Stimulated activated CD8-positive, alpha-beta memory T cell treated with anti-CD3 and anti-CD28 coated beads, Interleukin-7, amount 100 ng/mL, for 1 hour (primary cell): ENCODE measurements around the gene MOGAT2.
"Not testable (repeated sequence)": the region's sequence is repeated elsewhere in the genome, so short reads cannot be mapped to it uniquely, and the experiment has no call there.

Experiments used
- DNase-seq, 2 donors: peaks; one replicate each; pipeline ENCODE4 v3.0.0-alpha.2; 2020; ENCODE audit warnings: low read depth in 2 of 2

The MOGAT2 gene

DNA sequence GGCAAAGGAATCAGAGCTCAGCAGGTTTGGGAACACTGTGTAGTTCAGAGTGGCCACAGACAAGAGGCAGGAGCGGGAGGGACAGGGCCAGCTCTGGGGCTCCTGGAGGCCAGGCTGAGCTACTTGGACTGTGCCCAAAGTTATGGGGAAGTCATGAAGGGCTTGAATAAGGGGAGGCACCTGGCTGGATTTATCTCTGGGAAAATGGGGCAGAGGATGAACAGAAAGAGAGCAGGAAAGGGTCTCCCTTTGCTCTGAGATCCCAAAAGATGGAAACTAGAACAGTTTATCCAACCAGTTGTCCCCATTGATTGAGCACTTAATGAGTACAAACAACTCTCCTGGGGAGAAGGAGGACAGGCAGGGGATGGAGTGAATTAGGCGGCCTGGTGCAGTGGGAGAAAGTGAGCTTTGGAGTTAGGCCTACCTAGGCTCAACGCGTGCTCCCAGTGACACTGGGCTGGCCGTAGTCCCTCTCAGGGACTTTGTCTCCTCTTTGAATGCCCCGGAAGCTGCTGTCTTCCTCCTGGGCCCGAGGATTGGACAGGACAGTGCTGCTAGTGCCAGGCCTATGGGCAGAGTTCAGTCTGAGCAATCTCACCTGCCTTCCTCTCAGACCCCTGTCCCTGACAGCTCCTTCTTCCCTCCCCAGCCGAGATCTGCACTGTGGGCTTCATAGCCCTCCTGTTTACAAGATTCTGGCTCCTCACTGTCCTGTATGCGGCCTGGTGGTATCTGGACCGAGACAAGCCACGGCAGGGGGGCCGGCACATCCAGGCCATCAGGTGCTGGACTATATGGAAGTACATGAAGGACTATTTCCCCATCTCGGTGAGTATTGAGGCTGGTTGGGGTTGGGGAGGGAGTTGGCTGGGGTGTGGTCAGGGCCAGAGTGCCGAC, 2.0 kb downstream of the MOGAT2 start:
- DNase-seq = no peak

DNA sequence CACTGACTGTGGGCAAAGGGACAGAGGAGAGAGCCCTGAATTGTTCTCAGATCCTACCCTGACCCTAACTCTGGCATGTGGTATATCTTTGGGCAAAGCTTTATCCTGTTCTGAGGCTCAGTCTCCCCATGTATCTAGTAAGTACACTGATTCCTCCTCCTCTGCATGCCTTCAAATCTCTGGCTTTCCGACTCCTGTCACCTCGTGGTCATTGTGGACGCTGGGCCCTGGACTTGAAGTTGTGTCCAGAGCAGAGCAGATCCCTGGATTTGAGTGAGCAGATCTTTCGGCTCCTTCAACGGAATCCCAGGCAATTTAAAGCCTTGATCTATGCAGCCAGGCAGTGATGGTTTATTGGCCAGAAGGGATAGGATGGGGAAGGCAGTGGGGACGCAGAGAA, 3.0 kb downstream of the MOGAT2 start:
- no peak for DNase-seq

- DNase-seq = no peak
These were observed 4.4 kb downstream of the MOGAT2 start for GRCh38 chr11:75721852-75722668.

DNA sequence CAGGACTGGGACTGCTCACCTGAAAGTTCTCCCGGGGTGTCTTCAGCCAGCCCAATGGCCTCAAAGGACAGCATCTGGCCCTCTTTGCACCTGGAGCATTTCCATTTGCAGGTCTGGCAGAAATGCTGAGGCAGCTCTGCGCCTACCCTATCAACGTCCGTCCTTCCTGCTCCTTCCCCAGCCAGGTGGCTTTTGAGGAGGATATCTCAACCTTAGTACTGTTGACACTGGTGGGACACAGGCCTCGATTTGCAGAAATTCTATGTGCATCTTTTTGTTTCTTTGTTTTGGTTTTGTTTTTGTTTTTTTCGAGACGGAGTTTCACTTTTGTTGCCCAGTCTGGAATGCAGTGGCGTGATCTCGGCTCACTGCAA, 5.0 kb downstream of the MOGAT2 start:
- no peak for DNase-seq

- no peak for DNase-seq
These were observed 8.1 kb downstream of the MOGAT2 start for GRCh38 chr11:75725547-75726320.

- no peak for DNase-seq
These were observed 11.4 kb downstream of the MOGAT2 start for GRCh38 chr11:75728992-75729391.

GRCh38 chr11:75731095-75731494, 13.5 kb downstream of the MOGAT2 start:
- no peak for DNase-seq

- no peak for DNase-seq
These were observed 15.4 kb downstream of the MOGAT2 start for GRCh38 chr11:75733071-75733430.

GRCh38 chr11:75733431-75734107, 15.9 kb downstream of the MOGAT2 start:
- no peak for DNase-seq

GRCh38 chr11:75734491-75735180, 17.0 kb downstream of the MOGAT2 start:
- DNase-seq = no peak

GRCh38 chr11:75735181-75735845, 17.7 kb downstream of the MOGAT2 start:
- no peak for DNase-seq

GRCh38 chr11:75737314-75737713, 19.7 kb downstream of the MOGAT2 start:
- no peak for DNase-seq

DNA sequence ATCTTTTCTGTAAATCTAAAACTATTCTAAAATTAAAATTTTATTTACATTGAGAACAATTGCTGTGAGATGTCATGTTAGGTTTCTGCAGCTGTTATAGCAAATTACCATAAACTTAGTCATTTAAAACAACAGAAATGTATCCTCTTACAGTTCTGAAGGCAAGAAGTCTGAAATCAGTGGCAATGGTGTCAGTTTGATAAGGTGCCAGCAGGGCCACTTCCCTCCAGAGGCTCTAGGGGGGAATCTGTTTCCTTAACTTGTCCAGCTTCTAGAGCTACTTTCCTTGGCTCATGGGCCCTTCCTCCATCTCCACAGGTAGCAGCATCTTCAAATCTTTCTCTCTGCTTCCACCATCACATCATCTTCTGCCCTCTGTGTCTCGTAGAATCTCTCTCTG, 23.0 kb downstream of the MOGAT2 start:
- no peak for DNase-seq

- not testable (repeated sequence) for DNase-seq
These were observed 25.5 kb downstream of the MOGAT2 start for GRCh38 chr11:75743159-75743558.

- no peak for DNase-seq
These were observed 26.3 kb downstream of the MOGAT2 start for GRCh38 chr11:75743711-75744563.

DNA sequence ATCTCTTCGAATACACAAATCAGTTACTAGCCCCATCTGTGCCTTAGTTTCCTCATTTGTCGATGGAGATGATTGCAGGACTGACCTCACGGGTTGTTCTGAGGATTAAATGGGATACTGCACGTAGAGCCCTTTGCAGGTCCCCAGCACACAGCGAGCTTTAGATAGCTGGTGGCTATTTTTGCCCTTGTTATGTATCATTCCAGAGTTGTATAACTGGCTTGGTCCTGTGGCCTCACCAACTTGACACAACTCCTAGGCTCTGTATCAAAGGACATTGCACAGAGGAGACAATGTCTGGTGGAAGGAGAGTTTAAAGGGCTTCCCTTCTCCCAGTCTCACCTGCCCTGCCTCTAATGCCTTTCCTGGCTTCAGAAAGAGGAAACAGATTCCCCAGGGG, 28.2 kb downstream of the MOGAT2 start:
- DNase-seq = no peak

DNA sequence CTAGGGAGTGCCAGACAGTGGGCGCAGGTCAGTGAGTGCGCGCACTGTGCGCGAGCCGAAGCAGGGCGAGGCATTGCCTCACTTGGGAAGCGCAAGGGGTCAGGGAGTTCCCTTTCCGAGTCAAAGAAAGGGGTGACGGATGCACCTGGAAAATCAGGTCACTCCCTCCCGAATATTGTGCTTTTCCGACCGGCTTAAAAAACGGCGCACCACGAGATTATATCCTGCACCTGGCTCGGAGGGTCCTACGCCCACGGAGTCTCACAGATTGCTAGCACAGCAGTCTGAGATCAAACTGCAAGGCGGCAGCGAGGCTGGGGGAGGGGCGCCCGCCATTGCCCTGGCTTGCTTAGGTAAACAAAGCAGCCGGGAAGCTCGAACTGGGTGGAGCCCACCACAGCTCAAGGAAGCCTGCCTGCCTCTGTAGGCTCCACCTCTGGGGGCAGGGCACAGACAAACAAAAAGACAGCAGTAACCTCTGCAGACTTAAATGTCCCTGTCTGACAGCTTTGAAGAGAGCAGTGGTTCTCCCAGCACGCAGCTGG, 31.2 kb downstream of the MOGAT2 start:
- not testable (repeated sequence) for DNase-seq

- not testable (repeated sequence) for DNase-seq
These were observed 37.3 kb downstream of the MOGAT2 start for GRCh38 chr11:75754933-75755332.

DNA sequence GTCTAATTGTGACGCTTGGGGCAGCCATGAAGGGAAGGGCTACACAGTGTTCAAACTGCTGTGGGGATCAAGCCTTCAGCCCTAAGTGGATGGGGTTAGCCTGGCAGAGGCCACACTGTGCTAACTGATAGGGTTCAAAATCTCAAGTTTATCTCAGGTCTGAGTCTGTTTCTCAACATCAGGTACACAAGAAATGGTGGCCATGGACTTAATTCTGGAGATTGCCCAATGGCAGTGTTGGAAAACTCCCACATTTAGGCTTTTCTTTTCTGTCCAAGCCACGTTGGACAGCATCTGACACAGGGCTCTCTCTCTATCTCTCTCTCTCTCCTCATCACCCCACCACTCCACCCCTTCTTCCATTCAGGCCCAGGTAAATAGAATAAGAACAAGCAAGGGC, 40.0 kb downstream of the MOGAT2 start:
- no peak for DNase-seq
